Small intestine (tissue), 7 donors: Measurements from ENCODE around the gene ABHD1. TPM values are rescaled to one million over a fixed set of nuclear protein-coding genes. Genes with fewer than 3 reads are reported as not detected.

ENCODE experiments used
- DNase-seq, 2 donors: peaks; one replicate each; pipeline versions ENCODE4 v3.0.0 to v3.0.0-alpha.2; 2013
- FAIRE-seq: peaks from 2 replicates; lab custom pipeline; 2012; peaks lifted over from hg19 to GRCh38; lab: Jason Lieb, UNC
- H3K27ac ChIP-seq, 3 donors: one replicate each; pipeline ENCODE4 v1.5.1; 2013; ENCODE audit warnings: low read length in 2 of 3, mild to moderate bottlenecking in 2 of 3, control low read depth in 1 of 3, inconsistent platforms in 1 of 3, low read depth in 1 of 3, moderate library complexity in 1 of 3
- H3K27me3 ChIP-seq, 3 donors: one replicate each; pipeline ENCODE4 v1.6.1; 2013; ENCODE audit warnings: low read length in 3 of 3, inconsistent platforms in 1 of 3; ENCODE audit not compliant: control insufficient read depth in 3 of 3, insufficient read depth in 3 of 3
- H3K36me3 ChIP-seq, 3 donors: one replicate each; pipeline ENCODE4 v1.6.1; 2013; ENCODE audit warnings: low read length in 3 of 3, inconsistent platforms in 1 of 3, low read depth in 1 of 3, mild to moderate bottlenecking in 1 of 3, moderate library complexity in 1 of 3; ENCODE audit not compliant: control insufficient read depth in 3 of 3, insufficient read depth in 2 of 3
- H3K4me1 ChIP-seq, 3 donors: one replicate each; pipeline ENCODE4 v1.6.1; 2013; ENCODE audit warnings: low read length in 2 of 3, inconsistent platforms in 1 of 3, low read depth in 1 of 3, mild to moderate bottlenecking in 1 of 3, moderate library complexity in 1 of 3; ENCODE audit not compliant: control insufficient read depth in 3 of 3, insufficient read depth in 2 of 3
- H3K4me3 ChIP-seq, 3 donors: one replicate each; pipeline ENCODE4 v1.5.1; 2013; ENCODE audit warnings: low read length in 3 of 3, control low read depth in 1 of 3, inconsistent platforms in 1 of 3, low read depth in 1 of 3, mild to moderate bottlenecking in 1 of 3, moderate library complexity in 1 of 3
- H3K9me3 ChIP-seq, 2 donors: one replicate each; pipeline ENCODE4 v1.6.1; 2013; ENCODE audit warnings: low read depth in 1 of 2, low read length in 1 of 2; ENCODE audit not compliant: control insufficient read depth in 2 of 2, insufficient read depth in 1 of 2
- WGBS, 3 donors: extraction: QIAGEN DNeasy Blood & Tissue Kit; methylation state at CpG; one replicate each; pipeline ENCODE4 v1.1.7; 2013; 5-methylcytosine and 5-hydroxymethylcytosine counted together
- polyA plus RNA-seq, 4 donors: library from polyadenylated mRNA; stranded (reverse) in 3 of 4; unstranded in 1 of 4; fragments of 200-250 nt in 3 of 4; fragments of 120-200 nt in 1 of 4; gene quantifications; one replicate each; pipeline versions ENCODE4 v1.2.1 to v1.2.3, GENCODE V29; 2013
- donor health status: healthy with polysubstance abuse.
- donor health status: control.
- donor health status: control.
- donor health status: Bipolar disorder and iron deficiency.
- donor health status: healthy.

ABHD1 gene
- polyA plus RNA-seq, 4 donors = 0.25 to 1.1 TPM; not detected in 2

DNA sequence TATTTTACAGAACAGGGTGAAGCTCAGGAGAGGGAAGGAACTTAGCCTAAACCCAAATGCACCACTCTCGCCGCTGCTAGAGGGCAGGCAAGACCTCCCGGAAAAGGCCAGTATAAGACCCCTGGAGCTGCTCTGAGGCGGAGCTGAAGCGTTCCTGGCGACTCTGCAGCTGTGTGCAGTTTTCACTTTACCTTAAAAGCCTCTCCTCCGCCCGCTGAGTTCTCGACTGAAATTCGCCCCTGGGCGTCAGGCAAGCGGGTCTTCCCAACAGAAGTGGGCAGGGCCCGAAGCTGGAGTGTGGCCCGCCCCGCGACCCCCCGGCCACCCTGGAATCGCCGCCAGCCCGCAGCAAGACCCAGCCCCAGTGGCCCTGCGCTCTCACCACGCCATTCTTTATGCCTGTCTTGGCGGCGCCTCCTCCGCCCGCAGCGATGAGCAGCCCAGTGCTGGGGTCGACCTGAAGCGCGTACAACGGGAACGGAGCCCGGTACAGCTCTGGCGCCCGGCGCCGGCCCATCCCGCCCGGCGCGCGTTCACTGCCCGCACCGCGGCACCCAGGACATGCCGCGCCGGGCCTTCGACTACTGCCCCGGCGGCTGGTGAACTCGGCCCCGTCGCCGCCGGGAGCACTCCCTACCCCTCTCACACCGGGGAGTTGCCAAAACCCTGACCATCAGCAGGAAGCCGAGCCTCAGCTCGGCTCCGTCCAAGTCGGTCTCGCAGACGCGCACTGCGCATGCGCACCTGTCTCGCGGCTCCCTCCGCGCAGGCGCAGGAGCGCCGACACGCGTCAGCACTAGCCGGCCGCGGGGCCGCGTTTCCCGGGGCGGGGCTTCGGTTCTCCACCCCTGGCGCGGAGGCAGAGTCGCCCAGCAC is 10.5 kb downstream of the ABHD1 start, which contains the start of gene PREB:
TSS of gene PREB (minus strand) at position 732 of the 876 bp plus-strand sequence. CDS start at position 517, 215 bp downstream.
- H3K27me3 ChIP-seq = no peaks in the 10 kb centered on the region
- DNase-seq = peak; percentile 97 to 98
- H3K4me1 ChIP-seq = peaks cover 3 to 9% (median 7%) of the 10 kb centered on the region in 3 donors
- H3K9me3 ChIP-seq = no peaks in the 10 kb centered on the region
- H3K4me3 ChIP-seq = peak within 1 kb of the TSS; percentile 80 to 91 (median 89)
- H3K27ac ChIP-seq = peak within 1 kb of the TSS; percentile 65 to 90 (median 70)
- 0 to 1% (median 0%) methylated on average over 83 to 86 of the region's 86 CpGs for WGBS, 3 donors
- no peak for FAIRE-seq
- H3K36me3 ChIP-seq = peaks cover 9 to 41% (median 11%) of the 10 kb centered on the region in 3 donors

DNA sequence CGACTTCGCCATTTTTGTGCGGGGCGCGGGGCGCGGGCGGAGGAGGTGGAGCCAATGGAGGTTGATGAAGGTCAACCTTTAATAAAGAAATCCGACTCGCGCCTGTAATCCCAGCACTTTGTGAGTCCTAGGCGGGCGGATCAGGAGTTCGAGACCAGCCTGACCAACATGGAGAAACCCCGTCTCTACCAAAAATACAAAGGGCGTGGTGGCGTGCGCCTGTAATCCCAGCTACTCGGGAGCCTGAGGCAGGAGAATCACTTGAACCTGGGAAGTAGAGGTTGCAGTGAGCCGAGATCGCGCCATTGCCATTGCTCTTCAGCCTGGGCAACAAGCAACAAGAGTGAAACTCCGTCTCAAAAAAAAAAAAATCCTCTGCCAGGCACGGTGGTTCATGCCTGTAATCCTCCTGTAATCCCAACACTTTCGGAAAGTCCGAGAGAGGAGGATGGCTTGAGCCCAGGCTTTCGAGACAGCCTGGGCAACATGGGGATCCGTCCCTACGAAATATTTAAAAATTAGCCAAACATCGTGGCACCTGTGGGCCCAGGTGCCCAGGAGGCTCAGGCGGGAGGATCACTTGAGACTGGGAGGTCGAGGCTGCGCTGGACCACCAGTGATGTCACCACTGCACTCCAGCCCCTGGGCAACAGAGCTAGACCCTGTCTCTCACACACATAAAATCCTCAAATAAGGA is 11.3 kb downstream of the ABHD1 start:
- Histone ChIP-seq H3K36me3 (peaks cover 9 to 33% (median 9%) of the 10 kb centered on the region in 3 donors), H3K4me1 (peaks cover 3 to 9% (median 7%) of the 10 kb centered on the region in 3 donors), H3K4me3 (peak overlapping the region in 1 of 3 donors; percentile 21), H3K27me3 (no peaks in the 10 kb centered on the region), H3K27ac (no peak overlapping the region), H3K9me3 (no peaks in the 10 kb centered on the region)
- FAIRE-seq (no peak), DNase-seq (no peak)
- WGBS, 3 donors = 48 to 54% (median 50%) methylated on average over 33 of the region's 33 CpGs

DNA sequence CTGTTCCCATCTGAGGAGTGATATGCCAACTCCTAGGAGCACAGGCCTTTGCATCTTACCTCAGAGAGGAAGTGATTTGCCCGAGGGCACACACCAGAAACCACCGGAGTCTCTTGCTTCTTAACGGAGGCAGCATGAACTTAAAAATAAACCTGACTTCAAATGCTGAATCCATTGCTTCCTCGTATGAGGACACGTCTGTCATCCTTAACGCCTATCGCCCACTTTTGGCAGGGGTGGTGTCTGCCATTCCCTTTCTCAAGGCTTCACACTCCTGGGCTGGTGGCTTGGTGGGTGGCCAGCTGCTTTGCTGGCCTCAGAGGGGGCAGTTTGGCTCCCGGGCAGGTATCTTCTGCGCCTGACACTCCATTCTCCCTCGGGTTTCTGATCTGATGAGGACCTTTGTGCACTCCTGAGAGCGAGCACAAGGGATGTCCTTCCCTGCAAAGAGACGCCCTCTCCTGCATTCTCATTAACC is 11.9 kb downstream of the ABHD1 start:
- no peak overlapping the region for H3K4me3 ChIP-seq
- no peak overlapping the region for H3K27ac ChIP-seq
- no peak for FAIRE-seq
- H3K27me3 ChIP-seq = no peaks in the 10 kb centered on the region
- H3K9me3 ChIP-seq = no peaks in the 10 kb centered on the region
- no peak for DNase-seq
- peaks cover 5 to 27% (median 9%) of the 10 kb centered on the region in 3 donors for H3K36me3 ChIP-seq
- WGBS, 3 donors = 82 to 84% (median 83%) methylated on average over 12 of the region's 12 CpGs
- H3K4me1 ChIP-seq = peaks cover 3 to 9% (median 7%) of the 10 kb centered on the region in 3 donors

DNA sequence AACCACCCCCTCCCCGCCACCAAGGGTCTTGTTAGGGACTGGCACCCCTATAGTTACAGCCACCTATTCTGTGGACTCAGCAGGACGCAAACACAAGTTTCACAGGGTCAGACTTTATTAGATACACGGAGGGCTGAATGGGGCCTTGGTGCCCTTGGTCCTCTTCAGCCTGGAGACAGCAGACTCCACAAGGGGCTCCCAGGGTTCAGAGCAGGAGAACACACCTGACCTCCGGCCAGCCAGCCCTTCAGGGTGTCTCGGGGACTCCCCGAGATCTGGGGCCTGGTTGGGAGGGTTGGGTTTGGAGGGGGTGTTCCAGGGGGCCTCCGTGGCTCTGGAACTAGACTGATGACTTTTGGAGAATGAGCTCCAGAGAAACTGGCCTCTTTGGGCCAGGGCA is 13.1 kb downstream of the ABHD1 start:
- no peak for DNase-seq
- H3K27ac ChIP-seq = no peak overlapping the region
- no peaks in the 10 kb centered on the region for H3K9me3 ChIP-seq
- 88 to 91% (median 91%) methylated on average over 7 of the region's 7 CpGs for WGBS, 3 donors
- no peaks in the 10 kb centered on the region for H3K27me3 ChIP-seq
- H3K4me3 ChIP-seq = no peak overlapping the region
- peaks cover 0 to 15% (median 6%) of the 10 kb centered on the region in 3 donors for H3K36me3 ChIP-seq
- H3K4me1 ChIP-seq = peaks cover 3 to 9% (median 7%) of the 10 kb centered on the region in 3 donors
- FAIRE-seq = no peak

DNA sequence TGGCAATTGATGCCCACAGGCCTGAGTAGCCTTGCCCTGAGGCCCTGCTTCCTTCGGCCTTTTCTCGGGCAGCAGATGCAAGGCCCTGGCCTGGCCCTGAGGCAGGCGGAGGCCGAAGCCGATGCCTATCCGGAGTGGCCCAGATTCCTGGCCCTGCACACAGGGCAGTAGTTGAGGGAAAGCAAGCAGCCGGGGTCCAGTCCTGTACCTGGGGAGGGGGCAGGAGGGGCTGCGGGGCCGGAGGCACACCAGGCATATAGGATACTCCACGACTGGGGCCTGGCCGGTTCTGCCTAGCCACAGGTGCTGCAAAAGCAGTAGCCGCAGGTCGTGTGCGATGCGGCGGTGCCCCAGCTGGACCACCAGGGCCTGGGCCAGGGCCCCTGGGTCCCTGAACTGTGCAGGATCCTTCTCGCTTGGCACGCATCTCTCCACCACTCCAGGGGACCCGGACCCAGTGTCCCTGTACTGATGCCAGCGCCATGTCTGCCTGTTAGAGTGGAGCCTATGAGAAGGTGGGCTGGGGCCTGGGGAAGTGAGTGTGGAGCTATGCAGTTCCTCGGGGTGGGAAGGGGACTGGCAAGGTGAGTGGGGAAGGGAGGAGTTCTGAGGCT is 13.8 kb downstream of the ABHD1 start:
- no peaks in the 10 kb centered on the region for H3K27me3 ChIP-seq
- DNase-seq (no peak), FAIRE-seq (no peak)
- 91 to 93% (median 92%) methylated on average over 19 to 21 of the region's 21 CpGs for WGBS, 3 donors
- no peaks in the 10 kb centered on the region for H3K9me3 ChIP-seq
- no peak overlapping the region for H3K27ac ChIP-seq
- H3K4me1 ChIP-seq = peaks cover 3 to 9% (median 7%) of the 10 kb centered on the region in 3 donors
- no peak overlapping the region for H3K4me3 ChIP-seq
- H3K36me3 ChIP-seq = peaks cover 0 to 8% (median 0%) of the 10 kb centered on the region in 3 donors

DNA sequence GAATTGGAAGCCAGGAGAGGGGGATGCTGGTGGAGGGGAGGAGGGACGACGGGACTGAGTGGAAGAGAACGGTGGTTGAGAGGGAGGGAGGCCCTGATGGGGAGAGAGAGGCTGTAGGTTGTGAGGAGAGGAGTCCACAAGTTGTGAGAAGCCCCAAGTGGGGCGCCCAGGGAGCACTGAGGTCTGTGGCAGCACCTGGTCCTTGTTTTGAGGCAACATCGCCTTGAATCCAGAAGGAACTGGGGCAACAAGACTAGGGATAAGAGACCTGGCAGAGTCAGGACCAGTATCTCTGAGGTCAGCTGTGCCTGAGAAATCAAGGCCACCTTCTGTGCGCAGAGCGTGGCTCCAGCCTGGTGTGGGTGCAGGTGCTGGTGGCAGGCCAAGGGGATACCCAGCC is 14.5 kb downstream of the ABHD1 start:
- peaks cover 0 to 2% (median 0%) of the 10 kb centered on the region in 3 donors for H3K36me3 ChIP-seq
- no peak for DNase-seq
- no peak overlapping the region for H3K4me3 ChIP-seq
- H3K27me3 ChIP-seq = no peaks in the 10 kb centered on the region
- FAIRE-seq = no peak
- H3K4me1 ChIP-seq = peaks cover 2 to 5% (median 5%) of the 10 kb centered on the region in 3 donors
- 78 to 88% (median 85%) methylated on average over 7 of the region's 7 CpGs for WGBS, 3 donors
- H3K27ac ChIP-seq = no peak overlapping the region
- no peaks in the 10 kb centered on the region for H3K9me3 ChIP-seq

DNA sequence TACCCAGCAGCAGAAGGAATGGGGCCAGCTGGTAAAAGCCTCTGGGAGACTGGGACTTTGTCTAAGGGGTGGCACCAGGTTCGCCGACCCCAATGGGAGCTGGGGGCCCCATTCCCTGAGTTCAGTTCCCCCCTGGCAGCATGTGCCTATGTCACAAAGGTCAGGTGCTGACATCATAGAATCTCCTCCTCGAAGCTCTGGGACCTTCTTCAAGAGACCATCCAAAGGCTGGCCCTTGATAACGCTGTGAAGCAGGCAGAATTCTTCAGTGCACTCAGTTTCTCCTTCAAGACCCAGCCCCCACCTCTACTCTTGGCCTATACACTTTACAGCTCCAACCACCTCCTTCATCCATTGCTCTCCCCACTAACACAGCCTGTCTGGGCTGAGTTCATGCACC is 15.7 kb downstream of the ABHD1 start, which contains the start of gene PRR30:
TSS of gene PRR30 (minus strand) at position 101 of the 400 bp plus-strand sequence. CDS start 1,081 bp downstream, outside the sequence.
- no peak for DNase-seq
- peaks cover 0 to 2% (median 0%) of the 10 kb centered on the region in 3 donors for H3K27me3 ChIP-seq
- no peaks in the 10 kb centered on the region for H3K9me3 ChIP-seq
- FAIRE-seq = no peak
- WGBS, 3 donors = 58 to 72% (median 72%) methylated on average over 4 of the region's 4 CpGs
- H3K27ac ChIP-seq = no peak within 1 kb of the TSS
- no peak within 1 kb of the TSS for H3K4me3 ChIP-seq
- no peaks in the 10 kb centered on the region for H3K4me1 ChIP-seq
- H3K36me3 ChIP-seq = no peaks in the 10 kb centered on the region

DNA sequence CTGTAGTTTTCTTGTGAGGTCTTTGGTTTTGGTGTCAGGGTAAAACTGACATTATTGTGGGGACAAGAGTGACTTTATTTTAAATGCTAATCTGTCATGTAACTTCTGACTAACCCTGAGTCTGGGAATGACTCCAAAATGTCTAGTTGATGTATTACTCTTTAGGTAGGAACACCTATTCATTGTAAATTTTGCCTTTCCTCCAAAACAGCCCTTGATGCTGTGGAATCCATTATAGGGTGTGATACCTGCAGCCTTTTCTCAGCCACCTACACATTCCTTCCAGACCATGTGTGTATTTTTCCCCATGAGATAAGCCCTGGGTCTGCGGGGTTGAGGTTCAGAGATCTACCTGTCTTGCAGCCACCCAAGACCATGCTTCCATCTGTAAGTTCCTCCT is 19.7 kb downstream of the ABHD1 start:
- no peak overlapping the region for H3K4me3 ChIP-seq
- no peak overlapping the region for H3K27ac ChIP-seq
- peaks cover 0 to 4% (median 0%) of the 10 kb centered on the region in 3 donors for H3K4me1 ChIP-seq
- H3K9me3 ChIP-seq = no peaks in the 10 kb centered on the region
- FAIRE-seq = no peak
- peaks cover 0 to 2% (median 0%) of the 10 kb centered on the region in 3 donors for H3K27me3 ChIP-seq
- H3K36me3 ChIP-seq = no peaks in the 10 kb centered on the region
- DNase-seq = no peak
- 38 to 71% (median 43%) methylated on average over 1 of the region's 1 CpG for WGBS, 3 donors
